ENCODE data around the gene SLC39A7. TPM values are rescaled to one million over a fixed set of nuclear protein-coding genes. Genes with fewer than 3 reads are reported as not detected.

Gene SLC39A7
- total and polyA plus RNA-seq, 2 of the 13 experiments (the other 11 are each of a cell fraction or from before 2014, with no cell fraction given) = 142 to 229 TPM

DNA sequence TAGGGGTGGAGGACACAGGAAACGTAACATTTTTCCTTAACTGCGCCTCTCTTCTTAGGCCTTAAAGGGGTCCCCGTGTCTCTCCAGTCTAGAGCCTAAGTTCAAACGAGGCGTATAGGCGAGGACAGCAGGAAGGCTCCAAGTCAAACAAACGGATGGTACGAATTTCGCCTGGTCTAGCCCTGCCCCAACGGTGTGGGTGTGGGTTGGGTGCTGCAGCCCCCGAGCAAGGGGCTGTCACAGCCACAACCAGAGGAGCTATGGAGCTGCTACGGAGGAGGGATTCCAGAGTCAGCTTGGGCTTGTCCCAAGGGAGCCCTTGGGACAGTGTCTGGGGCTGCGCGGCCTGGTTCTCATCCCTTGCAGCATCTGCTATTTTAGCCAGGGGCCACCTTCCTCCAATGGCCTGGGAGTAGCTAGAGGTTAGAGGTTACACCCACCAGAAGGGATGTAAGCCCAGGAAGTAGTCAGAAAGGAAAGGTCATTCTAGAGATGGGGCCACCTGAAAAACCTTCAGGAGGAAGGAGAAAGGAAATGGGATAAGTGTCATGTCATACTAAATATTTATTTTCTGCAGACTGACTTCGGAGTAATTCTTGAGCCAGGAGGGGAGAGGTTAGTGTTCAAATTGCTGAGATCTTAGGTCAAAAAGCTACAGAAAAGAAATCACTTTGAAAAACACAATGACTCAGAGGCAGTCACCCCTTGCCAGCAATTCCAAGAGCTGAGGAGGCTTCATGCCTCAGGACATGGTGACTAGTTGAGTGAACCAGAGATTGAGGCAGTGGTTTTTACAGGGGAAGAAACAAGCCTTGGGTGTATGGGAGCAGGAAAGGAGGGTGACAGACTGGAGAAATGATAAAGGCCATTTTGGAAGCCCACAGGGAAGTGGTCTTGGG, 49.3 kb downstream of the SLC39A7 start (continued):
- TF ChIP-seq, protein P1, sequence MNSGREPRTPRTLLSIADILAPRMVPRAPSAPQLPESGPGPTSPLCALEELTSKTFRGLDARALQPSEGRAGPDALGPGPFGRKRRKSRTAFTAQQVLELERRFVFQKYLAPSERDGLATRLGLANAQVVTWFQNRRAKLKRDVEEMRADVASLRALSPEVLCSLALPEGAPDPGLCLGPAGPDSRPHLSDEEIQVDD (CRISPR knock-in tag; IDR thresholded peaks at IDR 0.05; ENCODE audit: borderline replicate concordance) = no peak
- TF ChIP-seq, protein P2, sequence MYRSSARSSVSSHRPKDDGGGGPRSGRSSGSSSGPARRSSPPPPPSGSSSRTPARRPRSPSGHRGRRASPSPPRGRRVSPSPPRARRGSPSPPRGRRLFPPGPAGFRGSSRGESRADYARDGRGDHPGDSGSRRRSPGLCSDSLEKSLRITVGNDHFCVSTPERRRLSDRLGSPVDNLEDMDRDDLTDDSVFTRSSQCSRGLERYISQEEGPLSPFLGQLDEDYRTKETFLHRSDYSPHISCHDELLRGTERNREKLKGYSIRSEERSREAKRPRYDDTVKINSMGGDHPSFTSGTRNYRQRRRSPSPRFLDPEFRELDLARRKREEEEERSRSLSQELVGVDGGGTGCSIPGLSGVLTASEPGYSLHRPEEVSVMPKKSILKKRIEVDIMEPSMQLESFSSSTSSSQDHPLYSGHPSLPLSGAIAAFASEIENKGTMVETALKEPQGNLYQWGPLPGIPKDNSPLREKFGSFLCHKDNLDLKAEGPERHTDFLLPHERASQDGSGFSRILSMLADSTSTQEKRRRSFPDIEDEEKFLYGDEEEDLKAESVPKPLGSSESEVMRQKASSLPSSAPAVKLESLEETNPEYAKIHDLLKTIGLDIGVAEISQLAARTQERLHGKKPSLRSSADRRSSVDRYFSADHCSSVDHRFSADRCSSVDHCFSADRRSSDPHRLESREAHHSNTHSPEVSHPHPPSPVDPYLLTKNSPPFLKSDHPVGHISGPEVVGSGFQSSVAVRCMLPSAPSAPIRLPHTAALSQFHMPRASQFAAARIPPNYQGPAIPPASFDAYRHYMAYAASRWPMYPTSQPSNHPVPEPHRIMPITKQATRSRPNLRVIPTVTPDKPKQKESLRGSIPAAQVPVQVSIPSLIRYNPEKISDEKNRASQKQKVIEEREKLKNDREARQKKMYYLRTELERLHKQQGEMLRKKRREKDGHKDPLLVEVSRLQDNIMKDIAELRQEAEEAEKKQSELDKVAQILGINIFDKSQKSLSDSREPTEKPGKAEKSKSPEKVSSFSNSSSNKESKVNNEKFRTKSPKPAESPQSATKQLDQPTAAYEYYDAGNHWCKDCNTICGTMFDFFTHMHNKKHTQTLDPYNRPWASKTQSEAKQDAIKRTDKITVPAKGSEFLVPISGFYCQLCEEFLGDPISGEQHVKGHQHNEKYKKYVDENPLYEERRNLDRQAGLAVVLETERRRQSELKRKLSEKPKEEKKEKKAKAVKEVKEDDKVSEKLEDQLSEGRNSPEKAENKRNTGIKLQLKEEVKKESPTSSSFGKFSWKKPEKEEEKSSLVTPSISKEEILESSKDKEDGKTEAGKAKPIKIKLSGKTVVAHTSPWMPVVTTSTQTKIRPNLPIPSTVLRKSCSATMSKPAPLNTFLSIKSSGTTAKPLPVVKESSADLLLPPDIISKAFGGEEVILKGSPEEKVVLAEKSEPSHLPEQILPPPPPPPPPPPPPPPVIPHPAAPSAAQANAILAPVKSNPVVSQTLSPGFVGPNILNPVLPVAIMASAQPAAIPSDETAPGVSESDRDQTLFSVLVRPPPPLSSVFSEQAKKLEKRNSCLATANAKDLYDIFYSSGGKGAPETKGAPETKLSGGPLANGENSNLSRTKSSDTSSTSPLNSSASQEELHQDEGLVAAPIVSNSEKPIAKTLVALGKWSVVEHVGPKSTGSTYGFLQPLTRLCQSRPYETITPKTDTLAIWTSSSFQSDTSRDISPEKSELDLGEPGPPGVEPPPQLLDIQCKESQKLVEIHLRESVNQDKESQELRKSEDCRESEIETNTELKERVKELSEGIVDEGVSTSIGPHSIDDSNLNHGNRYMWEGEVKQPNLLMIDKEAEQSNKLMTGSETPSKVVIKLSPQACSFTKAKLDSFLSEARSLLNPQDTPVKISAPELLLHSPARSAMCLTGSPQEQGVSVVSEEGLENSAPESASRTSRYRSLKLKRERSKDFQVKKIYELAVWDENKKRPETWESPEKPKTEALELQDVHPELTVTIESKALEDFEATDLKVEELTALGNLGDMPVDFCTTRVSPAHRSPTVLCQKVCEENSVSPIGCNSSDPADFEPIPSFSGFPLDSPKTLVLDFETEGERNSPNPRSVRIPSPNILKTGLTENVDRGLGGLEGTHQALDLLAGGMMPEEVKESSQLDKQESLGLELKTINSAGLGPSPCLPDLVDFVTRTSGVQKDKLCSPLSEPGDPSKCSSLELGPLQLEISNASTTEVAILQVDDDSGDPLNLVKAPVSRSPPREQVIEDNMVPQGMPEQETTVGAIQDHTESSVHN (CRISPR knock-in tag; IDR thresholded peaks at IDR 0.05) = no peak
- TF ChIP-seq FOXA3 (CRISPR knock-in tag; IDR thresholded peaks at IDR 0.05) = peak; percentile 1; the same call in 1 of the 2 replicates
- no peak for TF ChIP-seq TARDBP (CRISPR knock-in tag; IDR thresholded peaks at IDR 0.05)
- TF ChIP-seq MXI1 (IDR thresholded peaks at IDR 0.05; ENCODE audit: borderline replicate concordance, low read depth, low read length) = no peak
- TF ChIP-seq BORCS8-MEF2B (CRISPR knock-in tag; IDR thresholded peaks at IDR 0.05) = peak; percentile 10; the same call in 1 of the 2 replicates
- TF ChIP-seq, protein P3, sequence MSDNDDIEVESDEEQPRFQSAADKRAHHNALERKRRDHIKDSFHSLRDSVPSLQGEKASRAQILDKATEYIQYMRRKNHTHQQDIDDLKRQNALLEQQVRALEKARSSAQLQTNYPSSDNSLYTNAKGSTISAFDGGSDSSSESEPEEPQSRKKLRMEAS (IDR thresholded peaks at IDR 0.05) = no peak
- no peak for TF ChIP-seq ATF1 (CRISPR knock-in tag; IDR thresholded peaks at IDR 0.05)
- TF ChIP-seq ZNF121 (CRISPR knock-in tag; IDR thresholded peaks at IDR 0.05) = no peak
- 0 out of 2 replicates have a peak, but pooled peaks have one; percentile 65 for TF ChIP-seq ZBTB7A (CRISPR knock-in tag; IDR thresholded peaks at IDR 0.05)
- no peak for TF ChIP-seq TAF1 (CRISPR knock-in tag; IDR thresholded peaks at IDR 0.05)
- TF ChIP-seq, protein P4, sequence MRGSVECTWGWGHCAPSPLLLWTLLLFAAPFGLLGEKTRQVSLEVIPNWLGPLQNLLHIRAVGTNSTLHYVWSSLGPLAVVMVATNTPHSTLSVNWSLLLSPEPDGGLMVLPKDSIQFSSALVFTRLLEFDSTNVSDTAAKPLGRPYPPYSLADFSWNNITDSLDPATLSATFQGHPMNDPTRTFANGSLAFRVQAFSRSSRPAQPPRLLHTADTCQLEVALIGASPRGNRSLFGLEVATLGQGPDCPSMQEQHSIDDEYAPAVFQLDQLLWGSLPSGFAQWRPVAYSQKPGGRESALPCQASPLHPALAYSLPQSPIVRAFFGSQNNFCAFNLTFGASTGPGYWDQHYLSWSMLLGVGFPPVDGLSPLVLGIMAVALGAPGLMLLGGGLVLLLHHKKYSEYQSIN (CRISPR knock-in tag; IDR thresholded peaks at IDR 0.05; ENCODE audit: borderline replicate concordance) = no peak
- TF ChIP-seq MBNL3 (CRISPR knock-in tag; conservative IDR thresholded peaks at IDR 0.05) = no peak
- no peak for TF ChIP-seq ZNF7 (CRISPR knock-in tag; IDR thresholded peaks at IDR 0.05)
- no peak for TF ChIP-seq ATAD3A (CRISPR knock-in tag; IDR thresholded peaks at IDR 0.05)
- TF ChIP-seq, protein P5, sequence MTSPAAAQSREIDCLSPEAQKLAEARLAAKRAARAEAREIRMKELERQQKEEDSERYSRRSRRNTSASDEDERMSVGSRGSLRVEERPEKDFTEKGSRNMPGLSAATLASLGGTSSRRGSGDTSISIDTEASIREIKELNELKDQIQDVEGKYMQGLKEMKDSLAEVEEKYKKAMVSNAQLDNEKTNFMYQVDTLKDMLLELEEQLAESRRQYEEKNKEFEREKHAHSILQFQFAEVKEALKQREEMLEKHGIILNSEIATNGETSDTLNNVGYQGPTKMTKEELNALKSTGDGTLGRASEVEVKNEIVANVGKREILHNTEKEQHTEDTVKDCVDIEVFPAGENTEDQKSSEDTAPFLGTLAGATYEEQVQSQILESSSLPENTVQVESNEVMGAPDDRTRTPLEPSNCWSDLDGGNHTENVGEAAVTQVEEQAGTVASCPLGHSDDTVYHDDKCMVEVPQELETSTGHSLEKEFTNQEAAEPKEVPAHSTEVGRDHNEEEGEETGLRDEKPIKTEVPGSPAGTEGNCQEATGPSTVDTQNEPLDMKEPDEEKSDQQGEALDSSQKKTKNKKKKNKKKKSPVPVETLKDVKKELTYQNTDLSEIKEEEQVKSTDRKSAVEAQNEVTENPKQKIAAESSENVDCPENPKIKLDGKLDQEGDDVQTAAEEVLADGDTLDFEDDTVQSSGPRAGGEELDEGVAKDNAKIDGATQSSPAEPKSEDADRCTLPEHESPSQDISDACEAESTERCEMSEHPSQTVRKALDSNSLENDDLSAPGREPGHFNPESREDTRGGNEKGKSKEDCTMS (CRISPR knock-in tag; conservative IDR thresholded peaks at IDR 0.05) = no peak
